Measurements from ENCODE around the gene RGR. TPM values are rescaled to one million over a fixed set of nuclear protein-coding genes. Genes with fewer than 3 reads are reported as not detected.

Gene RGR, protein sequence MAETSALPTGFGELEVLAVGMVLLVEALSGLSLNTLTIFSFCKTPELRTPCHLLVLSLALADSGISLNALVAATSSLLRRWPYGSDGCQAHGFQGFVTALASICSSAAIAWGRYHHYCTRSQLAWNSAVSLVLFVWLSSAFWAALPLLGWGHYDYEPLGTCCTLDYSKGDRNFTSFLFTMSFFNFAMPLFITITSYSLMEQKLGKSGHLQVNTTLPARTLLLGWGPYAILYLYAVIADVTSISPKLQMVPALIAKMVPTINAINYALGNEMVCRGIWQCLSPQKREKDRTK
- total RNA-seq (2014; rRNA removed; shearing (Covaris generic)) = not detected in 2 replicates

DNA sequence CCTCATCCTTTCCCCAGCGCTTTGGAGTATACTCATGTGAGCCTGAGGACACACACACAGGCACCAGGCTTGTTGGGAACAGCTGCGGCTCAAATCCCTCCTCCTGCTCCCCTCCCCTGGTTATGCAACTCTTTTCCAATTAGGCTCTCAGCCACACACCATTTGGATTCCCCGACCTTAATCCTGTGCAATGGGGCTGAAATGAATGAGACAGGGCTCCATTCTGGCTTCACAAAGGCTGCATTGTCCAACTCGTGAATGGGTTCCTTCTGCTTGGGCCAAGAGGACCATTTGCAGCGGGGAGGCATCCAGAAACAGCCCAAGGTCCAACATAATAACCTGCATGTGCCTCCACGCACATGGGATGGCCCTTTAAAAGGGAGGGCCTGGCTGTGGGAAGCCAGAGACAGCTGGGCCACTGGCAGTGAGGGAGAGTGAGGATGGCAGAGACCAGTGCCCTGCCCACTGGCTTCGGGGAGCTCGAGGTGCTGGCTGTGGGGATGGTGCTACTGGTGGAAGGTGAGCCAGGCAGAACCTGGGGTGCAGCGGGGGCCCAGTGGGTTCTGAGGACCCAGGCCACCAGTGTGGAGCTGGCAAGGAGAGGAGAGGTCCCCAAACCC, at the start of gene RGR:
Gene RGR, plus strand, starts transcription at position 403 of the 620 bp plus-strand sequence. Its CDS starts 38 bp downstream, at position 441.
- DNase-seq (ENCODE audit: low read depth) = no peak

DNA sequence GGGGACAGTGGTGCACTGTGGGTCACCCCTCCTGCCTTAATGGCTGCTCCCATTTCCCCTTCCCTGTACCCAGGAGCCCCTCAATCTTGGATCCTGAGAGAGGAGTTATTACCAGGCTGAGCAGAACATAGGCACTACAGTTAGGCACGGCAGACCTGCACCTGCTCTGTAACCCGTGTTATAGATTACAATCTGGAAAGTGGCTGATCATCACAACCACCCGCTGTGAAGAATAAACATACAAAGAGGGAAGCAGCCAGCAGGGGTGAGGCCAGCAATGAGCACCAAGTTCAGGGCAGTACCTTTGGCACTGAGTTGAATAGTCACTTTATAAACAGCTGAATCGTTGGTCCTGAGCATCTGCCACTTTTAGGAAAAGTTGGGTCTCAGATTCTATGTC, 48.8 kb upstream of the RGR start:
- DNase-seq (ENCODE audit: low read depth) = no peak

DNA sequence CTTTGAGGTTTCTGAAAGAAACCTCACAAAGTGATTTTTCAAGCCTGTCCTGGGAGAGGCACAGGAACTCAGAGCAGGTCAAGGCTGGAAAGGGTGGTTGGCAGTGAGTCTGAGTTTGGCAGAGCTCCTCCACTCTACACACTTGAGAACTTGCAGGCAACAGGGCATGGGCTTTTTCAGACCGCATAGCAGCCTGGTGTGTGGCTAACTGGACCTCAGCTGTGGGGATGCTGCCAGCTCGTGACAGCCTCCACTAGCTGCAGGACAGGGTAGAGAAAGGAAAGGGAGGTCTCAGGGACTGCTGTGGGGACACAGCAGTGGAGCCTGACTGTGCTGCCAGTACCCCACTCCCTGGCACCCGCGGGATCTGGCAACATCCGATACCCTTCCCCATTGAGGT, 47.9 kb upstream of the RGR start:
- no peak for DNase-seq (ENCODE audit: low read depth)

DNA sequence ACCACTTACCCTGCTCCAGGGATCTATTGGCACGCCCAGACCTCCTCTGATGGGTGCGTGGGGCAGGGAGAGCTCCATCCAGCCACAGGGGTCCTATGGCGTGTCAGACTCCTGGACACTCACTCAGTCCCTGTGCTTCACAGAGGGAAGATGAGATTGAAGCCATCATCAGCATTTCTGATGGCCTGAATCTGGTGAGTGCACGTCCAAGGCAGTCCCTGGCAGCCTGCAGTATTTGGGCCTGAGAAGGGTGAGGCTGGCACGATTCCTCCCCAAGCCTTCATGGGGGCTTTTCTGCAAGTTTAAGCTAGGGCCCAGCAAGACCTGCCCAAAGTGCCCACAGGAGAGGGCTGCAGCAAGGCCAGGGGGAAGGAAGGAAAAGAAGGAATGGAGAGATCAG, 47.2 kb upstream of the RGR start:
- DNase-seq (ENCODE audit: low read depth) = no peak

DNA sequence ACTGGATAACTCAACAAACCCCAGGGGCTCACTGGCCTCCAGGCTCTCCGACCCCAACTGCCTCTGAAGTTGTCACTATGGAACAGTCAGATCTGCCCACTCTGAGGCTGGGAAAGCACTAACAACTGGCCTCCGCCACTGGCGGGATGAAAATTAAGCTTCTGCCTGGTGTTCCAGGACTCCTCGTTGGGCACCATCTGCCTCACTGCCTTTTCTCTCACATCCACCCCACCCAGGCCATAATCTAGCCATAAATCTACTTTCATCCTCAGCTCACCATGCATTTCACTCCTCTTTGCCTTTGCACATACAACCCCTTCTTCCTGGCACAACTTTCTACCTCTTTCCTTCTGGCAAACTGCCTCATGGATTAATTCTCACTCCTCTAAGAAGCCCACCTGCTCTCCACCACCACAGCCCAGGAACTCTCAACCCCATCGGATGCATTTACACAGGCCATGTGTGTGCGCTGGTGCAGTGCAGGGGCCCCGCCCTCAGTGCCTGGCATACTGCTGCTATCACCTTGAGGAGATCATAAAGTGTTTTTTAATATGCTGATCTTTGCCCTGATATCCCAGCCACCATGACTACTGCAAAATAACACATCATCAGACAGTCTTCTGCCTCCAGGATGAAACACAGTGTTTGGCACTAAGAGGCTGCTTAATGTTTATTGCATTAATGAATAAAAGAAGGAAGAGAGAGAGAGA, 46.5 kb upstream of the RGR start:
- DNase-seq (ENCODE audit: low read depth) = no peak

DNA sequence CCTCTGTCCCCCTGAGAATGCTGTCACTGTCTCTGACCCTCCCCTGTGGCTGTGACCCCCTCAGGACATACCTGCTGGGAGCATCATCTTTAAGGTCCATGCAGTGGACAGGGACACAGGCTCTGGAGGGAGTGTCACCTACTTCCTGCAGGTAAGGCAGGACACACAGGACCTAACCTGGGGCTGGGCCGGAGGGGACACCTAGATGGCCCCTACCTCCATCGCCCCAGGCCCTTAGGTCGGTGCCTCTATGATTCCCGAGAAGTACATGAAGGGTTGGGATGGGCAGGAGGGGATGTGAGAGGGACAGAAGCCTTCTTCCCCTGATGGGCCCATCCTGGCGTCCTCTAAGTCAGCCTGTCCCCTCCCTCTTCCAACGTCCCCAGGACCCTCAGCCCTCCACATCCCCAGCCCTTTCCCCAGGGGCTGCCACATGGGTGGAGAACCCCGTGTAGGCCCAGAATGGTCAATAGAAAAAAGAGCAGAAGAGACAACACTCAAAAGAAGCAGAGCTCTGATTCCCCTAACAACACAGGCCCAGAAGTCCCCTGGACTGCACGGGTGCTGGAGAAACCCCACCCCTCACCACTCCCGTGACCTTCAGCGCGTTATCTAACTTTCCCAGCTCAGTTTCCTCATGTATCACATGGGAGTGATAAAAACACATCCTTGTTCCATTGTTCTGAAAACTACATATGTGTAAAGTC, 44.2 kb upstream of the RGR start:
- no peak for DNase-seq (ENCODE audit: low read depth)

DNA sequence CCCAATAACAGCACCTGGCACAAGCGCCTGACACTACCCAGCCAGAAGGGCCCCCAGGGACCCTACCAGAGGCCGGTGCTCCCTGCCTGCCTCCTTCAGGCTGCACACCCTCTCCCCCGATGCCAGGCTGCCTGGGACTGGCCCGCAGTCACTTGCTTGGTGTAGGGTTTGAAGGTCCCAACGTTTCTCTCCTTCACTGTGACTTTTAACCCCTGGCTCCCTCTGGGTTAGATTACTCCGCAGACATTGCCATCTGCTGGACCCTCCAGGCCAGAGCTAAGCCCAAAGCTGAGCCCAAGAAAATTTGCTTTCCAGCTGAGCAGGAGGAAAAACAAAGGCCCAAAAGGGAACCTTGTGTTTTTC, 43.6 kb upstream of the RGR start:
- DNase-seq (ENCODE audit: low read depth) = no peak

DNA sequence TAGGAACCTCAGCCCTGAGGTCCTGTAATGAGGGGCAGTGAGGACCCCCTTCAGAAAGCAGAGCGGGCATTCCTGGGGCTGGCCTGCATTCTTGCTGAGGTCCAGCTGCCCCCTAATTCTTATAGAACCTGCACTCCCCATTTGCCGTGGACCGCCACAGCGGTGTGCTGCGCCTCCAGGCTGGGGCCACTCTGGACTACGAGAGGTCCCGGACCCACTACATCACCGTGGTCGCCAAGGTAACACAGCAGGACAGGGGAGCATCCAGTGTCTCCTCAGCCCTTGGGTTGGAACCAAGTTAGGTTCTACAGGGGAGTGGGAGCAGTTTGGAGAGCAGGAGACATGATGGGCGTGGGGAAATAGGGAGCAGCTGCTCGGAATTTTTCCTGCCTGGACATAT, 43.2 kb upstream of the RGR start:
- DNase-seq (ENCODE audit: low read depth) = no peak

DNA sequence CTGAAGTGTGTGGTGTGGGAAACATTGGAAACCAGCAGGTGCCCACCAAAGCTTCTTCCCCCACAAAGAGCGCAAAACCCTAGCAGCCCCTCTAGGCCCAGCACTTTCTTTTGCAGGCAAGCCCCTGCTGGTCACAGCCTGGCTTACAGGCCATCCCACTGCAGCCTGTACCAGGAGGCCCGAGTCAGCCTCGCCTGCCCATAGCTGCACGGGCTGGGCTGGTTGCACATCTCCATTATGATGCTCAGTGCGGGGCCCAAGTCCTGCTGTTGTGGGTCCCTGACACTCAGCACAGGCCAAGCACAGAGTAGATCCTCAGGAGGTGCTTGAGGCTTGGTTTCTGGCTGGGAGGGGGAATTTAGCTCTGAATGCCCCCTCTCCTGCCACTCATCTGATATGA, 42.5 kb upstream of the RGR start:
- DNase-seq (ENCODE audit: low read depth) = no peak

DNA sequence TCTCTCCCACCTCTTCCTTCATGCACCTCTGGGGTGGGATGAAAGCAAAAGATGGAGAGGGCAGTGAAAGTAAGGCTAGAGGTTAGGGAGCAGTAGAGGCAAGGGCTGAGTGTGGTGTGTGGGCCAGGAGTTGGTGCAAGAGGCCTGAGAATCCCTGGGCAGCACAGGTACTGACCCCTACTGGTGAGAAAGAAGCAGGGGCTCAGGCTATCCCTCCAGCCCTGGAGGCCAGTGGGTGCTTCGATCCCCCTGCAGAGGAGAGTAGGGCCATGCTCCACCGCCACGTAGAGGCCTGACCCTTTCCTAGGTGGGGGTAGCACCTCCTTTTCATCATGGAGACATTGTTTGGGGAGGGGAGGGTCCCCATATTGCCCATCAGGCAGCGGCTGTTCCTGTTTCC, 40.7 kb upstream of the RGR start:
- DNase-seq (ENCODE audit: low read depth) = no peak

DNA sequence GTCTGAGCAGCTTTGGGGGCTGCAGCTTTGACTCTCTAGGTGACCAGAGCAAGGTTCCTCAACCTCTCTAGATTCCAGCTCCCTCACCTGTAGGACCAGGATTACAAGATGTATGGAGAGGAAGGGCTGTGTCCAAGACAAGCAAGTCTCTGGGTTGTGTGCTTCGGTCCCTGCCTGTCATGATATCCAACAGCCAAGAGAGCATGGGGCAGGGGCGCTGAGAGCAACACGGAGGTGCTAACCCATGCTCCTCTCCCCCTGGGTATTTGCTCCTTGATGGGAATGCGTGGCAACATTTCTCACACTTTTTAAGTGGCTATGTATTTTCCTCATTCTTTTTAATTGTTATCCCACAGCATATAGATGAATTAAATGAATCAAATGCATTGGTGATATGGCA, 40.2 kb upstream of the RGR start:
- no peak for DNase-seq (ENCODE audit: low read depth)

DNA sequence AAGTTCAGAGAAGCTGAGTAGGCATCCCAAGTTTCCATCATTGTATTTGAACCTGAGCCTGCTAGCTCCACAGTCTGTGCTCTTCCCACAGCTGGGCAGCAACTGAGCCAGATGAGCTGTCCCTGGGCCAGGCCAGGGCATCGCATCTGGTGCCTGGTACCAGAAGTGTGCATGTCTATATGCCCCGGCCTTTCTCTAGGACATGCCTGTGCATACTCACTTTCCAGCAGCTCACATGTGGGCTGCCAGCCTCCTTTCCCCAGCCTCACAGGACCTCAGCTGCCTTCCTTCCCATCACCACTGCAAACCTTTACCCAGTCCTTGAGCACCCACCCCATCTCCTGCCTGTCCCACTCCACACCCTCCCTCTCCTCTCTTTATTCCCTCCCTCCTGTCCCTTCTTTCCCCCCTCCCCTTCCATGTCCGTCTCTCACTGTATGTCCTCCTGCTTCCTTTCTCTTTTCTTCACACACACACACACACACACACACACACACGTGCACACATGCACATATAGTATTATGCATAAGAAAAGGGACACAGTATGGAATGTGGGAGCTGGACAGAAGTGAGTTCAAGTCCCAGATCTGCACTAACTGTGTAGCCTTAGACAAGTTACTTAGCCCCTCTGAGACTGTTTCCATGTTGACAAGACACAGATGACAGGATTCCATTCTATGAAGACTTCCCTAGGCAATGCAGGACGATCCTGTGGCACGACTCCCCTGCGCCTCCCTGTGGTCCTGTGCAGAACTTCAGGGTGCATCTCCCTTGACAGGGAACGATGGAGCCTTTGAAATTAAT, 39.6 kb upstream of the RGR start:
- DNase-seq (ENCODE audit: low read depth) = peak; percentile 24

DNA sequence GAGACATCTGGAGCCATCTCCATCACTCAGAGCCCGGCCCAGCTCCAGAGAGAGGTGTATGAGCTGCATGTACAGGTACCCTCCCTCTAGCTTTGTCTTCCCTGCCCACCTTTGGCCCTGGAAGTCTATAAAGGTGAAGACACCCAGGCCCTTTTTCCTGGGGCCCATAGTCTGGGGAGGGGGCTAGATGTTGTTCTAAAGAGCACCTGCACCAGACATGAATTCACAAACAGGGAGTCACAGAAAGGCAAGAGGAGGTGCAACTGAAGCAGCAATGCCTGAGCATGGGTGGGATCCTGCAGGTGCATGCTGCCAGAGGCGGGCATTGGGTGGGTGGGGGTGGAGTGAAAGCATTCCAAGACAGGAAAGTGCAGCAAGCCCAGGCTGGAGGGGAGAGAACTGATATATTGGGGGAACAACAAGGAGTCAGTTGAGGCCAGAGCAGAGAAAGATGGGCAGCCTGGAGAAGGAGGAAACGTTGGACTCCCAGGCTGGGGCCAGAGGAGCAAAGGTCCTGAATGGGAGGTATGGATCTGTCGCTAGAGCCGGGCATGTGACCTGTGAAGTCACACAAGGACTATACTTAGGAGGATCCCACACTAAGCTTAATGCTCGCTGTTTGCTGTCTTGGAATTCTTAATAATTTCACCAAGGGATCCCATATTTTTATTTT, 38.9 kb upstream of the RGR start:
- no peak for DNase-seq (ENCODE audit: low read depth)

DNA sequence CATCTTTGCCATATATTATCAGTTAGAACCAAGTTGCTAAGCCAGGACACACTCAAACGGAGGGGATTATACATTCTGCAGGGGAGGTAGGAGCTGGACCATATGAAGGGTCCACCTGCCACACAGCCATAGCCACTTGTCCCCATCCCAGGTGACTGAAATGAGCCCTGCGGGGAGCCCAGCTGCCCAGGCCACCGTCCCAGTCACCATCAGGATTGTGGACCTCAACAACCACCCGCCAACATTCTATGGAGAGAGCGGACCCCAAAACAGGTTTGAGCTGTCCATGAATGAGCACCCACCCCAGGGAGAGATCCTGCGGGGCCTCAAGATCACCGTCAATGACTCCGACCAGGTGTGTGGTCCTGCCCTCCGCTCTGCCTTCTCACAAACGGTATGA, 36.8 kb upstream of the RGR start:
- DNase-seq (ENCODE audit: low read depth) = no peak

DNA sequence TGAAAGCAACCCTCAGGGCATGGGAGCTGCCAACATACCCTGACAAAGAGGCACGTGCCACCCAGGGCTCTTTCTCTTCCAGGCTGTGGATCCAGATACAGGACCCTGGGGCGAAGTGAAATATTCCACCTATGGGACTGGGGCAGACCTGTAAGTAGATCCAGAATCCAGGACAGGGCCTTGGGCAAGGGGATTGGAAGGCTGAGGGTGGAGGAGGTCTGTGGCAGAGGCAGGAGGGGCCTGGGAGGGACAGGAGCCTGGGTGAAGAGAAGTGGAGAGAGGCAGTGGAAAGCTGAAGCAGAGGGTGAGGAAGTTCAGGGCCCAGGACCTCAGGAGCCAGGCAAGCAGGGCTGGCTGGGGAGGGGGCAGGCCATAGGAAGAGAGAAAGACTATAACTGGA, 33.3 kb upstream of the RGR start:
- no peak for DNase-seq (ENCODE audit: low read depth)

DNA sequence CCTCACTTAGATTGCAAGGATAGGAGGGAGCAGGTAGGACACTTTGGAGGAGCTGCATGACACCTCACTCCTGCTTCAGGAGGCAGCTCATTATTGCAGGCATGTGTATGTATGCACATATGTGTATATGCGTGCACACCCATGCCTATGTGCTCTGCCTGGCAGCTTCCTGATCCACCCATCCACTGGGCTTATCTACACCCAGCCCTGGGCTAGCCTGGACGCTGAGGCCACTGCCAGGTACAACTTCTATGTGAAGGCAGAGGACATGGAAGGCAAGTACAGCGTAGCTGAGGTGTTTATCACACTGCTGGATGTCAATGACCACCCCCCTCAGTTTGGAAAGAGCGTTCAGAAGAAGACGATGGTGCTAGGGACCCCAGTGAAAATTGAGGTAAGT, 32.8 kb upstream of the RGR start:
- no peak for DNase-seq (ENCODE audit: low read depth)

DNA sequence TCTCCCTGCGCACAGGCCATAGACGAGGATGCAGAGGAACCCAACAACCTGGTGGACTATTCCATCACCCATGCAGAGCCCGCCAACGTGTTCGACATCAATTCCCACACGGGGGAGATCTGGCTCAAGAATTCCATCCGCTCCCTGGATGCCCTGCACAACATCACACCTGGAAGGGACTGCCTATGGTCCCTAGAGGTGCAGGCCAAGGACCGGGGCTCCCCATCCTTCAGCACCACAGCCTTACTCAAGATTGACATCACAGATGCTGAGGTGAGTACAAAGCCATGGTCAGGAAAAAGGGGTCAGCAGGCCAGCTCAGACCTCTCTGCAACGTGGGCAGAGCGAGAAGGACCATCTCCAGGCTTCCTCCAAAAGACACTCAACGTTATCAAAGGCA, 31.8 kb upstream of the RGR start:
- no peak for DNase-seq (ENCODE audit: low read depth)

DNA sequence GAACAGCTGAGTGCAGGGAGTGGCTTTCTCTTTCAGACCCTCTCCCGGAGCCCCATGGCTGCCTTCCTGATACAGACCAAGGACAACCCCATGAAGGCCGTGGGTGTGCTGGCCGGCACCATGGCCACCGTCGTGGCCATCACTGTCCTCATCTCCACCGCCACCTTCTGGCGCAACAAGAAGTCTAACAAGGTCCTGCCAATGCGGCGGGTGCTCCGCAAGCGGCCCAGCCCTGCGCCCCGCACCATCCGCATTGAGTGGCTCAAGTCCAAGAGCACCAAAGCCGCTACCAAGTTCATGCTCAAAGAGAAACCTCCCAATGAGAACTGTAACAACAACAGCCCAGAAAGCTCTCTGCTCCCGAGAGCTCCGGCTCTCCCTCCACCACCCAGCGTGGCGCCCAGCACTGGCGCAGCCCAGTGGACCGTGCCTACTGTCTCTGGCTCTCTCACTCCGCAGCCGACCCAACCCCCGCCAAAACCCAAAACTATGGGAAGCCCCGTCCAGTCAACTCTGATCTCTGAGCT, 30.7 kb upstream of the RGR start:
- DNase-seq (ENCODE audit: low read depth) = no peak

DNA sequence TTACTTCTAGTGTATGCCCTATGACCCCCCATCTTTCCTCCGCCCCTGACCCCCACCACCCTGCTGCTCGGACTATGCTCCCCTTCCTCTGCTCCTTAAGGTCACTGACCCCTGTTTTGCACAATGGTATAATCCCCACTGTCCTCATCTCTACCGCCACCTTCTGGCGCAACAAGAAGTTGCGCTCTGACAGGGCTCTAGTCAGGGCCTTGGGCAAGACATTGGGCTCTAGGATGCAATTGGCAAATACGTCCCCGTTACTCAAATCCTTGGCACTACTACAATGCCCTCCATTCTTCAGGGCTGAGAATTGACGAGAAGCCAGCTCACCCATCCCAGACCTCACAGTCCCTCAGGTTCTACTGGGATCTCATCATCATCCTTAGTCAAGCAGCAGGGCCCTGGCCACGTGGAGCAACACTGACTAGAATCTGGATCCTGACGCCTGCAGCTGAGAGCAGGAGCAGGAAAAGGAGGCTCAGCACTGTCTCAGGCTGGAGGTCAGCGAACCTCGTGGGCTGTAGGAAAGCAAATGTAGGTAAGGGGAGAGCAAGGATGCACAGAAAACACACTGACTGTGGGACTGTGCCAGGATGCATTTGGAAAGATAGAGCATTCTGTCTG, 30.1 kb upstream of the RGR start:
- no peak for DNase-seq (ENCODE audit: low read depth)

DNA sequence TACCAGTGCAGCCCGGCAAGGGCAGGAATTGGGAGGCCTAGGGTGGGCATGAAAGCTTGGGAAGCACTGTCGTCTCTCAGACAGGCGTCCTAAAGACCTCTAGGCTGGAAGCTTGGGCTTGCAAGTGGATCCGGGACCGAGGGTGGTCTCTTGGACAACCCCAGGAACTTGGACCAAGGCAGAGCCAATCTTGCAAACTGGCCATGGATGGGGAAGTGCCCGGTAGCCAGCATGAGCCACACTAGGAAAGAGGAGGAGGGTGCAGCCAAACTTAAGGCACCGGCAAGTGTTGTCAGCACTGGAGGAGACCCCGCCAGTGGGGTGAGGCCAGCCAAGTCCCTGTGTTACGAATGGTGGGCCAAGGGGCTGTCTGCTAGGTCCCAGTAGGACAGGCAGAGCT, 28.0 kb upstream of the RGR start:
- DNase-seq (ENCODE audit: low read depth) = no peak

DNA sequence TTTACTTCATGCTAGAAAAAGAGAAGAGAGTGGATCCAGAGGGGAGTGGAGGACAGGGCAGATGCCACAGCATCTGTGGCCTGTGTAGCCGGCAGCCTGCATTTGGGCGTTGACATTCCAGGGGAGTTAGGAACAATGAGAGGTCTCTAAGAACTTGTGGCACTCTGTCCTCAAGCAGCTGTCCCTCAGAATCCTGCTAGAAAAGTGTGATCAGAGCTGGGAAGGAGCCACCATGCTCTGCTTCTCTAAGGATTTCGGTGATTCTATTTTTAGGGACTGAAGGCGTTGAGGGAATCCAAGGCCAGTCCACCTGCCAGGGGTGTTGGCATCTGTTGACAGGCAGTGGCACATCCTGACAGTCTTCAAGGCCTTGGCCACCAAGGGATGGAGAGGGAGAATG, 27.1 kb upstream of the RGR start:
- no peak for DNase-seq (ENCODE audit: low read depth)
